Iris pigment epithelial cell (primary cell): Measurements from ENCODE around the gene SMIM36.

Source experiments
- DNase-seq: peaks from one replicate; pipeline ENCODE4 v3.0.0-alpha.2; 2011; ENCODE audit warnings: low read depth

The SMIM36 gene

DNA sequence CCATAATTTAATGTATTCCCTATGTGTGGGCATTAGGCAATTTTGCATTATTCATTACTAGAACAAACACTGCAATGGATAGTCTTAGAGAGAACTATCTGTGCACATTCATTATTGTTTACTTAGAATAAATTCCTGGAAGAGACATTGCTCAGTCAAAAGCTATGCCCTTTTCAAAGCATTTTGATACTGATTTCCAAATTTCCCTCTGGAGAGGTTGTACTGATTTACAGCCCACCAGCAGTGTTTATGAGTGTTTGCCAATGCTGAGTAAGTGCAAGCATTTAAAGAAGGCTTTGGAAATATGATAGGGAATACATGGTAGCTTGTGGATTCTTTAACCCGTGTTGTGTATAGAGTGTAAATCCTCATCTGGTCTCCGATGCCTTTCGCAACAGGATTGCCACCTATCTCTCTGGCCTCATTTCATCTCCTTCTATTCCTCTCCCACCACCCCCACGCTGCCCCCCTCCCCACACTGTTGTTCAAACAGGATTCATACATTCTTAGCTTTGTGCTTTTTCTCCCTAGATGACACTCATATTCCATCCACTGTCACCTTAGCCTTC, 56.3 kb downstream of the SMIM36 start:
- DNase-seq = peak; percentile 93

DNA sequence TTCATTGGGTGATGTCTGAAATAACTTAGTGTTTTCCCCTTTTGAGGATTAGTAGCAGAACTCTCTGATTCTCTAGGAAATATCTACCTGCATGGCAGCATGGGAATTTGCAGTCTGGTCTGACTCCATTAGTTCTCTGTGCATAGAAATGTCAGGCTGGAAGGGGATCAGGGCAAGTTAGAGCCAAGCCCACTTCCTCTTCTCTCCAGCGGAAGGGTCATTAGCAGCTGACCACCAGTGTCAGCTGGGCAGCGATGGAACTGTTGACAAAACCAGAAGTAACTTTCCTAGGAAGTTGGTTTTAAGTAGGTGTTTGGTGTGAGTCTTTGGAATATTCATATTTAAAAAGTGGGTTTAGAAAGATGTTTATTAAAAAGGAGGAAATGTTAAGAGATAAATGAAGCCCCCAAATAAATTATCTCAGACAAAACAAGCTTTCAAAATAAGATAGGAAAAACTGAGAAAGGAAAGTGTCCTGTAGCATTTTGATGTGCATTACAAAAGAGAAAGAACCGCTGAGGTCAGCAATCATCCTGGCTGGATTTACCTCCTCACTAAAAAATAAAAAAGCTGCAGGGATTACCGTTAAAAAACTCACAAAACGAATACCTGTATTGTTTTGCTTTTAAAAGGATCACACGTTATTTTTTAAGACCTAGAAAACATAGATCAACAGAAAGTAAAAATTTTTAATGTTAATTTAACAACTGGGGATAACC, 57.3 kb downstream of the SMIM36 start:
- DNase-seq = no peak

DNA sequence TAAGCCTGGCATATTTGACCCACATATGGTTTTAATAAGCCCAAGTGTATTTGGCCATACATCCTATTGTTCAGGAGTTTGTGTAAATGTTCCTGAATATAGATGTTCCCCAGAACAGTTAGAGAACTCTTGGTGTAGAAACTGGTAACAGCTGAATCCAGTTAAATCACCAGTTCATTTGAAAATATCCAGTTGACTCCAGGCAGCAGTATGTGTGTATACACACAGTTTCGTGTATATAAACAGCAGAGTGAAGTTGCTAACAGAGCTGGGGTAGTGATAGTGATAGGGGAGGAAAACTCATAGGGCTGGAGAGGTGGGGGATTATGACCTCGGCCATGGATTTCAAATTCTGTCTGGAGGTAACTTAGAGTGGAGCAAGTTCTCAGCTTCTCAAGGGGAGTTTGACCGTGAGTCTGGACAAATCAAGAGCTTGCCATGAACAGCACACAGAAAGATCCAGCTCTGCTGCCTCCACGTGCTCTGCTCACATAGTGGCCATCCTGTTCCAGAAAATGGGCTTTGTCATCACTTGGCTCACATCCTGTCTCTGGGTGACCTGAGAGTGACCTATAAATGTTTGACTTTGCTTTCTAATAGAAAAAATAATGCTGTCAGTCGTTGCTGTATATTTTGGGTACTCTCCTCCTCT, 59.0 kb downstream of the SMIM36 start:
- DNase-seq = peak; percentile 89

DNA sequence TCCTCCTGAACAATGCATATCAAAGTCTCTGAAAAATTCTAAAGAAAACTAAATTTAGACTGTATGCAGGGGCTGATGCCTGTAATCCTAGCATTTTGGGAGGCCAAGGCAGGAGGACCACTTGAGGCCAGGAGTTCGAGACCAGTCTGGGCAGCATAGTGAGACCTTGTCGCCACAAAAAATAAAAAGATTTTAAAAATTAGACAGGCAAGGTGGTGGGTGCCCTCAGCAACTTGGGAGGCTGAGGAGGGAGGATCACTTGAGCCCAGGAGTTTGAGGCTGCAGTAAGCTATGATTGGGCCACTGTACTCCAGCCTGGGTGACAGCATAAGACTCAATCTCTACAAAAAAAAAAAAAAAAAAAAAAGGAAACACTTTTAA, 59.5 kb downstream of the SMIM36 start:
- DNase-seq = no peak

DNA sequence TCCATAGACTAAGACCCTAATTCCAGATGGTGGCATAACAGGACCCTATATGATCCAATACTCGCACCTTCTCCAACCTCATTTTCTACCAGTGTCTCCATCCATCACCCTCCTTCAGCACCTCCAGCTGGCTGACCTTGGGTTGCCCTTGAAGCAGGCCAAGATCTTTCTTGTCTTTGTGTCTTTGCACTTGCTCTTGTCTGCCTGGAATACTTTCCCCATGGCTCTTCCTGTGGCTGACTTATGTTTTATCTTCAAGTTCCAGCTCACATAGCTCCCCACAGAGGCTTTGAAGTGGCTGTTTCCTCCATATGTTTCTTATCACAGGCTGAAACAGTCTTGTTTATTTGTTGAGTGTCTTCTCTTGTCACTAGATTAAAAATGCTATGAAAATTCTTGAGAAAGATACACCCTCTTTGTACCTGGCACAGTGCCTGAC, 60.0 kb downstream of the SMIM36 start:
- DNase-seq = peak; percentile 80

DNA sequence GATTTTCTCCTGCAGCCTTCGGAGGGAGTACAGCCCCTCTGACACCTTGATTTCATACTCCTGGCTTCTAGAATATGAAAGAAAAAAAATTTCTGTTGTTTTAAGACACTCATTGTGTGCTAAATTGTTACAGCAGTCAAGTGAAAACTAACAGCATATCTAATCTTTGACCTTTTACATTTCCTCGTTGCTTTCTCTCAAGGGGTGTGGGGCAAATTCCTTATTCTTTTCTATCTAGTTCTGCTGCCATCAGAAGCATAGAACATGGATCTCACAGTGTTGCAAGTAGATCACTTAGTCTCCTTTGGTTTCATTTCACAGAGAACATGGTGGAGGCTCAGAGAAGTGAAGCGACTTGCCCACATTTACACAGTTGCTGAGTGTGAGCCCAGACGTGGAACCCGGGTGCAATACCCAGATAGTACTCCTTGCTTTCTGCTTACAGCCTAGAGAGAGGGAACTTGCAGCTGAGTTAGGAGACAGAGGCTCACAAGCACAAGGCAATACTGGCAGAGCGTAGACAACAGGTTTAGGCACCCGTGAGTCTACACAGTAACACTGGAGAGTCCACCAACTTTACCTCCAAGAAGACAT, 60.9 kb downstream of the SMIM36 start:
- DNase-seq = no peak

DNA sequence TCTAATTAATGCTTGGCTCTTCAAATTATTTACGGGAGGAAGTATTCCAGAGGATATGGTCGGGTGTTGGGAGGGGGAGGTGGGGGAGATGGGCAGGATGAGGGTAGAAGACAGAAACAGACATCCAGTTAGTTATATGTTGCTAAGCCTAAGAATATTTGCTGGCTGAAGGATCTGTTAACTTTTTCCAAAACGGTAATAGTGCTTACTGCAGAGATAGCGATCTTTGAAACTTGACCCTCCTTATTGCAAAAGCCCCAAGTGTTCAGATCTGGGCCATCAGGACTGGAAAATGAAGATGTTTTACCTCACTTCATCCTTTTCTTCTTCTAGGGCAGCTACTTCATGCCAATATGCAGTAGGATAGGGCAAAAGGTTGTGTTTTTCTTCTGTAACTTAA, 62.6 kb downstream of the SMIM36 start:
- peak; percentile 95 for DNase-seq

DNA sequence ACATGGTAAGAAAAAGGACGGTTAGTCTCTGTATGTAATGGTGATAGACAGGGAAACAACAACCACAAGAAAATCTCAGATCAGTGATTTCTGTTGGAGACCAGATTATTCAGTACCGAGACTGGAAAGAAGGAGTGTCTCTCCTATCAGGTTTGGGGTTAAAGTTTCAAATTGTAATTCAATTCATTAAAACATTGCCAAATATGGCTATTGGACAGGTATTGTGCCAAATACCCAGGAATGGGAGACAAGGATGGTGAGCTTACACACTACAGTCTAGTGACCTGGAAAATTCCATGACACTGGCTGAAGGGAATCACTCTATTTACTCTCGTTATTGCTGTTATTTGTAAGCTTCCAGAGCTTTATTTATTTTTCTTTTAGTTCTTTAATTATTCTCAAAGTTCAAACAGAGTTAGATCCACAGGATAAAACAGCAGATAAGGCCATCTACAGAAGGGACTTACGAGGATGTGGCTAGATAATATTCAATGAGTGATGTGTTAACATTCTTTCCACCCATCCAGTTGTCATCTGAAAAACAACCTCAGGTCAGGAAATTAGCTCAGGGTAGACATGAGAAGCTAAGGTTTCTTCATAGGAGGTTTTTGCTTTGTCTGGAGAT, 64.6 kb downstream of the SMIM36 start:
- peak; percentile 75 for DNase-seq

DNA sequence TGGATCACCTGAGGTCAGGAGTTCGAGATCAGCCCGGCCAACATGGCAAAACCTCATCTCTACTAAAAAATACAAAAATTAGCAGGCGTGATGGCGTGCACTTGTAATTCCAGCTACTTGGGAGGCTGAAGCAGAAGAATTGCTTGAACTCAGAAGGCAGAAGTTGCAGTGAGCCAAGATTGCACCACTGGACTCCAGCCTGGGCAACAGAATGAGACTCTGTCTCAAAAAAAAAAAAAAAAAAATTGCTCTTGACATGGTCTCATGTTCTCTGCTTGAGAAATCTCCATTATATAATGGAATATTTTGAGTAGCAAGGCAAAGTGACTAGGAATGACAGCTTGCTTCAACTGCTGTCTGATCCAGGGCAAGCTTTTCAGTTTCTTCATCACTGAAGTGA, 65.2 kb downstream of the SMIM36 start:
- DNase-seq = peak; percentile 54

DNA sequence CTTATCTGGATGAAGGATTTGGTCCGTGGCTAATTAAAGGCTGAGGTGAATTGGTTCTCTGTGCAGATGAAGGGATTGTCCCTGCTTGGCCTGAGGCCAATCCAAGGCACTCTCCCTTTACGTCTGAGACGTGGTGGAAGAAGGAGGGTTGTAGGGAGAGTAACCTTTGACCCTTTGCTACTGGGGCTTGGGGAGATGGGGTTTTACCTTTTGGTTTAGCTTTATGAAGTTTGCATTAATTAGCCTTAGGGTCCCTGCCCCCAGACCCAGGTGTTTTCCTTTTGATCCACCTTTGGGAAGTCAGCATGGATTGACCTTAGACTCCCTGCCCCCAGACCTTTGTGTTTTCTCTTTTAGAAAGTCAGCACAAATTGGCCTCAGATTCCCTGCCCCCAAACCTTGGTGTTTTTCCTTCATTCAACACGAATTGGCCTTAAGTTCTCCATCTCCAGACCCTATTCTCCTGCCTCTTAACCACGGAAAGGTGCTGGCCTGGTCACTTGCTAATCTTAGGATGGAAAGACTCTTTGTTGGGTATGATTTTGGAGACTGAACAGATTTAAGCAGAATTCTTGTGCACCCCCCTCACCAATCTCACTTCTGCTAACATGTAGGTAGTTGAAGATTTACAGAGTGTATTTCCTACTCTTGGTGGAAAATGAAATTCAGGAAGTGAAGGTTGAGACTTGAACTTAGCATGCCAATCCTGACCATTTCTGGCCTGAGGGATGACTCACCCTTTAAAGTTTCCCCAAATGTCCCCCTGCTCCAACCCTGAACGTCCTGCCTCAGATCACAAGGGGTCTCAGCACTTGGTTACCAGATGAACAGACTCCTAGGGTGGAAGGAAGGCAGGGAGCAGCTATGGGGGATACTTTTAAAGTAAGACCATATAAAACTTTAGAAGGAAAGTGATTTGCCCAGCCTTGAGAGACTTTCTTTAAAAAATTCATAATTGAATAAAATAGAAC, 66.5 kb downstream of the SMIM36 start:
- DNase-seq = peak; percentile 74

DNA sequence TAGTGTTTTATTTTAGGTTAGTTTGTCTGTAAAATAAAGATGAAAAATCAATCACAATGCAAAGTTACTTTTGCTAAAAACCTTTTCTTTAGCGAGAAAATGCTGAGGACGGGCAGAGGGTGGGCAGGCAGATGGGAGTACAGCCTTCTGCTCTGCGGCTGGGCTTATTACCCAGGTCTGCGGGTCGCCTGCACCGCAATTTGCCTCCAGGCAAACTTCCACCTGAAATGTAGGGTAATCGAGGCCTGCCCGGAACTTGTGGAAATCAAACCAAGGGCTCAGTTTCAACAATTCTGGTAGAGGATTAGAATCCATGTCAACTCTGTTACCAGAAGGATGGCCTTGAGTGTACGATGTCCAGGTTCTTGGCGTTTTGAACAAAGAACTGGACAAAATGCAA, 67.3 kb downstream of the SMIM36 start:
- no peak for DNase-seq

DNA sequence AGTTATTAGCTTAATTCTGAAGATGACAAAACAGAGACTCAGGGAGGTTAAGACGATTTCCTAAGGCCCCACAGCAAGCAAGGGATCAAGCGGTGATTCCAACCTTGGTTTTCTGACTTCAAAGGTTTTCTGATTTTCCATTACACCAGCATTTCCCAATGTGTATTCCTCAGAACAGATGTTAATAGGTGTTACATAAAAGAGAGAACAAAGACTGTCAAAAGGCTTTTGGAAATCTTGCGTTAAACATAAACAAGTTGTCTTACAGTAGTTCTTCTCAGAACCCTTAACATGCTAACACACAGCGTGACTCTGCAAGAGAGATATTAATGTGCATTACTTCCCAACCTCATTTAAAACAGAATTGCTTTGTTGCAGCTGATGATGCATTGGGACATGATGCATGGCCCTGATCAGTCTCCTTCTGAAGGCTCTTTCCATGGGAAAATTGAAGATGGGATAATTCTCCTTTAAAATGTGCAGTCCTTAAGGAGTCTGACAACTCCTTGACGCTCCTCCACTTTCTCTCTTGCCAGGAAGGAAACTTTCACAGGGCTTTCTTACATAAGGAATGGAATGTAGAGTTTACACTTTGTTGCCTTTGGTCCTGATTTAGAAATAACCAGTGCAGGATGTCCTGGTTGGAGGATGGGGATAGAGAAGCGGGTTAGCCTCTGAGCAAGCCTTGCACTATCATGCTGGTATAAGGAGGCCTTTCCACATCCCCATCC, 68.1 kb downstream of the SMIM36 start:
- peak; percentile 65 for DNase-seq

DNA sequence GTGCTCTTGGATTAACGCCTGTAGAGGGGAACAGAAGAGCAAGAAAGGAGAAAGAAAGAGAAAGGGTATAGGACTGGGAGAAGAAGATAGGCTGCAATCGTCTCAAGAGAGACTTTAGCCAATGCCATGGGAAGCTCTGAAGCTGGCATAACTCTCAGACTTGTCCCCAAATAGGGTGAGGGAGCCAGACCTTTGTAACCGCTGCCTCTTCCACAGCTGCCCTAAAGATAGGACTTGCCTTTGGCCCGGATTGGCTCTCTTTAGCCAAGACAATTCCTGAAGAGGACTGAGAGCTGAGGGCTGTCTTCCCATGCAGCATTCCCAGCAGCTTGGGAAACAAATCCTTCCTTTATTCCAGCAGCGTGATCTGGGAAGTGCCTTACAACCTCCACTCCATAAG, 68.8 kb downstream of the SMIM36 start:
- DNase-seq = no peak

DNA sequence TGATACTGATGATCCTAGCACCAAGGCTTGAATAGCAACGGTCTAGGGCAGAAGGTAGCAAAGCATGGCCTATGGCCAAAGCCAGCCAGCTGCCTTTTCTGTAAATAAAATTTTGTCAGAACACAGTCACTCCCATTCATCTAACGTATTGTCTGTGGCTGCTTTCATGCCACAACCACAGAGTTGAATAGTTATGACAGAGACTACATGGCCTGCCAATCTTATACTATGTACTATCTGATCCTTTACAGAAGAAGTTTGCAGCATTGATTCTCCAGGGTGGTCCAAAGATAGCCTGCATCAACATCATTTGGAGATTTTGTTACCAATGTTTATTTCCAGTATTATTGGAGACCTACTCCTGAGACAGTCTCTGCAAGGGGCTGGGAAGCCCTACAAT, 69.7 kb downstream of the SMIM36 start:
- no peak for DNase-seq

DNA sequence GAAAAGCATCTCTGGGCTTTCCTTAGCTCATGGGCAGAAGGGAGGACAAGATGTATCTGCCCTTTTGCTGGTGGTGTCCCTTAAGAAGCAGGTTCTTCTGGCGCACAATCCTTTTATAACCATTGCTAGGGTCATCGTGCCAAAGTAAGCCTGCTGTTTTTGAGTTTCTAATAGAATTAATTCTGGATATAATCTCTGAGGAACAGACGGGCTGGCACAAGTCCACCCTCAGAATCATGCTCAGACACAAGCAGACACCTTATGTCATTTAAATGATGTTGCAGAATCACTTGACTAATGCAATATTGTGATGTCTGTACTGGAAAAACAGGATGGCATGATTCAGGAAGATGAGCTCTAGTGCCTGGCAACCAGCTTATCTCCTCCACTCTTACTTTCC, 70.9 kb downstream of the SMIM36 start:
- no peak for DNase-seq

DNA sequence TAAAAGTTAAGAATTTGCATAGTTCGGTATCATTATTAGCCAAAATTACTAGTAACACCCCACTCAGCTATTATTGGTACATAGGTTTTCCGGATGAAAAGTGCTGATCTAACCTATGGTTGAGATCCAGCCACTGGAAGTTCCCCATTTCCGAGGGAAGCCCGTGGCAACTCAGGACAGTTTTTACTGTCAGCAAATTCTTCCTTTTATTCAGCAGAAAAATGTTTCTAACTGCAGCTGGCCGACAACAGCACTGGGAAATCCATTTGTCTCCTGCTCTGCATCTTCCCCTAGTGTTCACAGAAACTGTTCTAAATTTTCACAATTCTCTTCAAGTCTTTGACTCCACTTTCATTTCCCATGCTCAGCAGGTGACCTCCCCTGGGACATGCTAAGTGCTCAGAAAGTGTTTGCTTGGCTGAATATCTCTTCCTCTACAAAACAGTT, 74.1 kb downstream of the SMIM36 start:
- no peak for DNase-seq

DNA sequence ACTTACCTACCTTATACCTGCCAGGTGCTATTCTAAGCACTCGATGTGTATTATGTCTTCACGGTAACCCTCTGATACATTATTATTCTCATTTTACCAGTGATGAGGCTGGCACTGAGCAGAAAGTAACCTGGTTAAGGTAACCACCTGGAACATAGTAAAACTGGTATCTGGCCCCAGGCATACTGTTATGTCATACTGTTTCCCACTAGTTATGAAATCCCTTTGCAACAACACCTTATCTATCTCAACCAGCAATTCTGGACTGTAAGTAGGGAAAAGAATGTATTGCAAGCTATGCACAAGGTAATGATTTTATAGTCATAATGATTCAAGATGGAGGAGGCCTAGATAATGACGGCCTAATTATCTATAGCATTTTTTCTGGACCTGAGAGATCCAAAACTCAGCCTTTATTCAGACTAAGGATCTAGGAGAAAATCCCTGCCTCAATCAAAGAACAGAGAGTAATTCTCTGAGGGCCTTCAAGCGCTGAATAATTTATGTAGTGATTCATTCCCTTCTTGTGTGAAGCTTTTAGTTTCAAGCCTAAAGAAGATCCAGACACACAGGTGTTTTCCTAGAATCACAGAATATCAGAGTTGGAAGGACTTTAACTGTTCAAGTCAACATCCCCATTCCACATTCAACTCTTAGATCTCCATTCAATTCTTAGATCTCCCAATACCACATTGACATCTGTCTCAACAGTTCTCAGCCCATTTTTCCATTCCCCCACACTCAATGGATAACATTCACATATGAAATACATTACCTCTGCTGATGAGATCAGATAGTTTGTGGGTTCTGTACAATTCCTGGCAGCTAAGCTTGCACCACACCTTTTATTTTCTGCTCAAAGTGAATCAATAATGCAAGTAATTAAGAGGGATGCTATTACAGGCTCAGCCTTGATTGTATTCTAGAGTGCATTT, 74.8 kb downstream of the SMIM36 start:
- no peak for DNase-seq

DNA sequence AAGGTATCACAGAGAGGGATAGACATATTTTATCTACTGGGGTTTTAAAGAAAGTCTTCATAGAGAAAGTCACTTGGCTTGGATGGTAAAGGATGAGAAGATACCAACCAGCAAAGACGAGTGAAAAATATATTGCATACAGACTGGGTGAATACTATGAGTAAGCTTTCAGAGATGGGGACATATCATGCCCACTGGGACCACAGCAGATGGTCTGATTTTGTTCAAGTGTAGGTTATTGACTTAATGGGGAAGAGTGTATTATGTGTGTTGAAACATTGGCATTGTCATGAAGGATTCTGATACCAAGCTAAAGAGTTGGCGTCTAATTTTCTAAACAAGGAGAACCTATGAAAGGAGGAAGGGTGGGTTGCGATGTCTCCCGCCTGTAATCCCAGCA, 75.8 kb downstream of the SMIM36 start:
- DNase-seq = no peak

DNA sequence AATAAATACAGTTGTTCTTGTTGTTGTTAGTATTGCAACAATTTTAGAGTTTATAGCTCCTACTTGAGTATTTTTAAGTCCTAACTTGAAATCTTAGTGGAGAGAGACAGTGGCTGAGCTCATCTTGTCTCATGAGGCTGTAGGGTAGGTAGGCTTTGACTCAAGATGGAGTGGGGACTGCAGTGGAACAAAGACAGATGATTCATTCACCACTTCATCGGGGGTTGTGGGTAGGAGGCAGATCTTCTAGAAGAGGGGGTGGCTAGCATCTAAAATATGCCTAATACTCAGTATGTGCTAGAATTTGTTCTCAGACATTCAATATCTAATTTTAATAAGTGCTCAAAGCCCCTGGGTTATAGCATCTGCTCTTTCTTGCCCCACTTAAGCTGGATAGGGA, 76.5 kb downstream of the SMIM36 start:
- DNase-seq = peak; percentile 56
